IMR-90 (cell line): ENCODE data around the gene KIF25. TPM values are rescaled to one million over a fixed set of nuclear protein-coding genes. Genes with fewer than 3 reads are reported as not detected.

Source experiments
- ATAC-seq: fragments of 200-7000 bp; cut with Tn5 transposase; 2 replicates; pipeline ENCODE4 v1.9.1; 2020; ENCODE audit warnings: low read depth, mild to moderate bottlenecking, moderate library complexity
- BruUV-seq: library from RNA; stranded (reverse); fragments of 400-500 nt; replicated peaks from 2 replicates; lab custom pipeline; 2021; lab: Mats Ljungman, UMichigan
- CTCF ChIA-PET: fragments of 300-600 bp; formaldehyde crosslinking; extraction: SDS; loops from one replicate; lab custom pipeline; 2021; ENCODE audit warnings: antibody characterized with exemption; lab: Yijun Ruan, JAX
- POLR2A ChIA-PET: fragments of 300-600 bp; sonication (Branson Sonifier 250); formaldehyde crosslinking; loops from one replicate; lab custom pipeline; 2022; ENCODE audit warnings: antibody characterized with exemption; ENCODE audit not compliant: unreplicated experiment; lab: Charles Lee
- DNase-seq: peaks from one replicate; pipeline ENCODE4 v3.0.0; 2013
- H2AFZ ChIP-seq: replicated peaks from 2 replicates; pipeline ENCODE3; 2013; ENCODE audit warnings: low read length, mild to moderate bottlenecking; ENCODE audit not compliant: poor library complexity
- H2AK5ac ChIP-seq: 2 replicates; pipeline ENCODE4 v1.6.1; 2013; ENCODE audit warnings: low read depth, low read length, inconsistent platforms
- H2AK9ac ChIP-seq: replicated peaks from 2 replicates; pipeline ENCODE3; 2013; ENCODE audit warnings: mild to moderate bottlenecking, low read depth, low read length, moderate library complexity; ENCODE audit not compliant: poor library complexity
- H2BK120ac ChIP-seq: 2 replicates; pipeline ENCODE4 v1.6.1; 2013; ENCODE audit warnings: low read depth, low read length, inconsistent platforms
- H2BK15ac ChIP-seq: 3 replicates; pipeline ENCODE4 v1.6.1; 2013; ENCODE audit warnings: low read depth, low read length, inconsistent platforms
- H2BK20ac ChIP-seq: 2 replicates; pipeline ENCODE4 v1.6.1; 2013; ENCODE audit warnings: low read depth, mild to moderate bottlenecking, inconsistent platforms, low read length, moderate library complexity
- H2BK5ac ChIP-seq: 2 replicates; pipeline ENCODE4 v1.6.1; 2013; ENCODE audit warnings: mild to moderate bottlenecking, low read depth, low read length, inconsistent platforms; ENCODE audit not compliant: poor library complexity, severe bottlenecking
- H3K14ac ChIP-seq: replicated peaks from 2 replicates; pipeline ENCODE4 v1.6.1; 2013; ENCODE audit warnings: low read depth, low read length, inconsistent platforms
- H3K18ac ChIP-seq: 2 replicates; pipeline ENCODE4 v1.6.1; 2013; ENCODE audit warnings: low read depth, low read length, control low read depth
- H3K23ac ChIP-seq: 2 replicates; pipeline ENCODE4 v1.6.1; 2013; ENCODE audit warnings: low read depth, low read length, inconsistent platforms
- H3K27ac ChIP-seq: 2 replicates; pipeline ENCODE4 v1.5.1; 2013; ENCODE audit warnings: mild to moderate bottlenecking, control low read depth, low read length; ENCODE audit not compliant: insufficient read depth
- H3K27me3 ChIP-seq: 2 replicates; pipeline ENCODE4 v1.6.1; 2013; ENCODE audit warnings: low read length; ENCODE audit not compliant: control insufficient read depth, insufficient read depth
- H3K36me3 ChIP-seq: 2 replicates; pipeline ENCODE4 v1.6.1; 2013; ENCODE audit warnings: low read length, mixed read lengths; ENCODE audit not compliant: control insufficient read depth, insufficient read depth
- H3K4ac ChIP-seq: 2 replicates; pipeline ENCODE4 v1.6.1; 2013; ENCODE audit warnings: low read depth, low read length, inconsistent platforms
- H3K4me1 ChIP-seq: 2 replicates; pipeline ENCODE4 v1.6.1; 2013; ENCODE audit warnings: low read length, mixed read lengths; ENCODE audit not compliant: control insufficient read depth, insufficient read depth
- H3K4me2 ChIP-seq: 2 replicates; pipeline ENCODE4 v1.6.1; 2013; ENCODE audit warnings: low read depth, mild to moderate bottlenecking, control low read depth, low read length, moderate library complexity
- H3K4me3 ChIP-seq: 2 replicates; pipeline ENCODE4 v1.5.1; 2013; ENCODE audit warnings: low read depth, mild to moderate bottlenecking, control low read depth, low read length, moderate library complexity; ENCODE audit not compliant: insufficient read depth
- H3K56ac ChIP-seq: 2 replicates; pipeline ENCODE4 v1.6.1; 2013; ENCODE audit warnings: low read length, inconsistent platforms; ENCODE audit not compliant: insufficient read depth; ENCODE audit errors: extremely low read depth
- H3K79me1 ChIP-seq, 2 experiments: 2 replicates each; pipeline ENCODE4 v1.6.1; 2013; ENCODE audit warnings: low read length in 2 of 2, inconsistent platforms in 1 of 2, low read depth in 1 of 2
- H3K9ac ChIP-seq: 2 replicates; pipeline ENCODE4 v1.6.1; 2013; ENCODE audit warnings: low read depth, low read length, control low read depth
- H3K9me1 ChIP-seq: 2 replicates; pipeline ENCODE4 v1.6.1; 2013; ENCODE audit warnings: low read length, inconsistent platforms; ENCODE audit not compliant: insufficient read depth
- H3K9me3 ChIP-seq: 2 replicates; pipeline ENCODE4 v1.6.1; 2013; ENCODE audit warnings: low read length; ENCODE audit not compliant: control insufficient read depth, insufficient read depth
- H4K20me1 ChIP-seq: 2 replicates; pipeline ENCODE4 v1.6.1; 2013; ENCODE audit warnings: low read length, inconsistent platforms; ENCODE audit not compliant: insufficient read depth
- H4K5ac ChIP-seq: 2 replicates; pipeline ENCODE4 v1.6.1; 2013; ENCODE audit warnings: mild to moderate bottlenecking, low read depth, low read length, control low read depth
- H4K8ac ChIP-seq, 2 experiments: 2 replicates each; pipeline ENCODE4 v1.6.1; 2013; ENCODE audit warnings: low read depth in 2 of 2, low read length in 2 of 2, control low read depth in 1 of 2, inconsistent platforms in 1 of 2
- H4K91ac ChIP-seq: 2 replicates; pipeline ENCODE4 v1.6.1; 2013; ENCODE audit warnings: low read depth, low read length, inconsistent platforms; ENCODE audit not compliant: insufficient read depth
- BHLHE40 ChIP-seq: fragments of 150-350 bp; IDR thresholded peaks from 2 replicates; pipeline ENCODE4 v1.6.1; 2016; ENCODE audit warnings: mild to moderate bottlenecking, low read depth, low read length
- CHD1 ChIP-seq: IDR thresholded peaks from 2 replicates; pipeline ENCODE4 v1.6.1; 2012; ENCODE audit warnings: low read depth, low read length, improper control_type of control experiment
- ELK1 ChIP-seq: fragments of 150-350 bp; IDR thresholded peaks from 2 replicates; pipeline ENCODE4 v1.6.1; 2016; ENCODE audit warnings: low read depth, mild to moderate bottlenecking, low read length, moderate library complexity, borderline replicate concordance
- FOS ChIP-seq: fragments of 150-350 bp; IDR thresholded peaks from 2 replicates; pipeline ENCODE4 v1.6.1; 2016; ENCODE audit warnings: low read depth, low read length
- MAFK ChIP-seq: IDR thresholded peaks from 2 replicates; pipeline ENCODE4 v1.6.1; 2012; ENCODE audit warnings: low read depth, low read length, improper control_type of control experiment
- NFE2L2 ChIP-seq: fragments of 150-350 bp; IDR thresholded peaks from 2 replicates; pipeline ENCODE4 v1.6.1; 2016; ENCODE audit warnings: low read depth, mild to moderate bottlenecking, low read length
- POLR2A ChIP-seq: IDR thresholded peaks from 2 replicates; pipeline ENCODE4 v1.6.1; 2012; ENCODE audit warnings: mild to moderate bottlenecking, low read depth, low read length
- RAD21 ChIP-seq: IDR thresholded peaks from 2 replicates; pipeline ENCODE4 v1.6.1; 2012; ENCODE audit warnings: low read length, improper control_type of control experiment
- RCOR1 ChIP-seq: IDR thresholded peaks from 2 replicates; pipeline ENCODE4 v1.6.1; 2012; ENCODE audit warnings: mild to moderate bottlenecking, low read length, improper control_type of control experiment; ENCODE audit not compliant: insufficient replicate concordance
- SMC3 ChIP-seq: fragments of 150-350 bp; IDR thresholded peaks from 2 replicates; pipeline ENCODE4 v1.6.1; 2016; ENCODE audit warnings: low read depth, mild to moderate bottlenecking, antibody characterized with exemption, low read length, moderate library complexity
- USF2 ChIP-seq: fragments of 150-350 bp; IDR thresholded peaks from 2 replicates; pipeline ENCODE4 v1.6.1; 2017; ENCODE audit warnings: mild to moderate bottlenecking, antibody characterized with exemption, low read length, low read depth
- WGBS, 2 experiments: methylation state at CpG; one replicate each; pipeline versions ENCODE4 v1.1.5 to v1.1.7; 2013; ENCODE audit warnings: missing lambda C conversion rate in 2 of 2; ENCODE audit not compliant: insufficient read length in 1 of 2; ENCODE audit errors: extremely low coverage in 2 of 2; 5-methylcytosine and 5-hydroxymethylcytosine counted together
- dilution Hi-C: fragments of 300-500 bp; cut with HindIII; formaldehyde crosslinking; loops from one replicate; pipeline ENCODE4 v1.14.3; 2018; ENCODE audit warnings: low sequenced_read_pairs; ENCODE audit not compliant: unreplicated experiment
- in situ Hi-C: fragments of 300-500 bp; cut with MboI; formaldehyde crosslinking; loops from 3 replicates; pipeline ENCODE4 v1.14.3; 2019; ENCODE audit warnings: low sequenced_read_pairs, inconsistent platforms, mixed read lengths
- intact Hi-C: fragments of 100-400 bp; cut with micrococcal nuclease; formaldehyde crosslinking; loops from 2 replicates; pipeline ENCODE4 v1.10.0; 2022
- polyA plus RNA-seq, 3 experiments: library from polyadenylated mRNA; depleted of rRNA; stranded (reverse); fragments of >200 nt; gene quantifications; 2 replicates each; pipeline ENCODE4 v1.2.3, GENCODE V29; 2012; ENCODE audit warnings: low replicate concordance in 1 of 3
- total RNA-seq: library from RNA; depleted of rRNA; stranded (reverse); fragments of >200 nt; gene quantifications from 2 replicates; pipeline ENCODE4 v1.2.3, GENCODE V29; 2012

Gene KIF25
- total and polyA plus RNA-seq, 2 of the 4 experiments (the other 2 are of a cell fraction), result not detected

- Histone ChIP-seq H3K27ac (no peak overlapping the region), H3K4me3 (no peak overlapping the region), H3K18ac (no peak overlapping the region), H2AK9ac (no peak overlapping the region), H3K27me3 (no peaks in the 10 kb centered on the region), H2BK120ac (no peak overlapping the region), H2BK15ac (no peak overlapping the region), H2AFZ (no peak overlapping the region), H3K4me1 (no peaks in the 10 kb centered on the region), H4K8ac (no peak overlapping the region), H2BK5ac (no peak overlapping the region), H3K56ac (no peak overlapping the region), H4K20me1 (no peaks in the 10 kb centered on the region), H3K4me2 (no peak overlapping the region), H4K91ac (no peak overlapping the region), H3K79me1 (peaks cover 0 to 4% of the 10 kb centered on the region in 2 experiments; a peak in 1 of 4 replicates), H3K14ac (no peak overlapping the region), H4K5ac (no peak overlapping the region), H3K9me3 (no peaks in the 10 kb centered on the region), H3K9ac (no peak overlapping the region), H3K23ac (no peak overlapping the region), H3K4ac (no peak overlapping the region), H3K36me3 (peaks cover 17% of the 10 kb centered on the region), H2AK5ac (no peak overlapping the region), H3K9me1 (no peaks in the 10 kb centered on the region), H2BK20ac (no peak overlapping the region)
- WGBS, 2 experiments, result 100% methylated on average over 1 of the region's 8 CpGs; no CpG with 5 or more reads in 1 of the 2 experiments
- DNase-seq (no peak), ATAC-seq (no peak)
- BruUV-seq, result no TSS peak
- intact Hi-C loops (no loop called here), in situ Hi-C loops (no loop called here), dilution Hi-C loops (no loop called here)
- POLR2A ChIA-PET, result no interaction called here
- CTCF ChIA-PET, result no interaction called here
- TF ChIP-seq SMC3 (no peak), ELK1 (no peak), RAD21 (no peak), BHLHE40 (no peak), CHD1 (no peak), MAFK (no peak), FOS (no peak), USF2 (no peak), RCOR1 (no peak), POLR2A (no peak), NFE2L2 (no peak)
These were observed 33.8 kb upstream of the KIF25 start for GRCh38 chr6:167963589-167964057.
